A673 (cell line): ENCODE measurements around the gene CNTN3.

Source experiments
- CTCF ChIP-seq: fragments of 300-800, 200-600 bp; sonication (generic); conservative IDR thresholded peaks from 2 replicates; pipeline ENCODE4 v1.5.1; 2017; ENCODE audit warnings: low read depth, mild to moderate bottlenecking, antibody characterized with exemption, low read length, moderate library complexity, mixed read lengths
- EZH2 ChIP-seq: fragments of 200-600 bp; sonication (generic); IDR thresholded peaks from 2 replicates; pipeline ENCODE4 v1.6.1; 2017; ENCODE audit warnings: borderline replicate concordance, low read depth, mild to moderate bottlenecking, mixed read lengths, antibody characterized with exemption, low read length; ENCODE audit not compliant: poor library complexity, severe bottlenecking

GRCh38 chr3:74606996-74607395 lies 7.5 kb downstream of the CNTN3 start:
- TF ChIP-seq CTCF (no peak), EZH2 (no peak)
